ENCODE data around the gene TRIM17. TPM values are rescaled to one million over a fixed set of nuclear protein-coding genes. Genes with fewer than 3 reads are reported as not detected.

Gene TRIM17
- polyA plus RNA-seq, 1 donor (not counting 4 experiments of a cell fraction or from before 2014, with no cell fraction given) = 0.24 TPM

DNA sequence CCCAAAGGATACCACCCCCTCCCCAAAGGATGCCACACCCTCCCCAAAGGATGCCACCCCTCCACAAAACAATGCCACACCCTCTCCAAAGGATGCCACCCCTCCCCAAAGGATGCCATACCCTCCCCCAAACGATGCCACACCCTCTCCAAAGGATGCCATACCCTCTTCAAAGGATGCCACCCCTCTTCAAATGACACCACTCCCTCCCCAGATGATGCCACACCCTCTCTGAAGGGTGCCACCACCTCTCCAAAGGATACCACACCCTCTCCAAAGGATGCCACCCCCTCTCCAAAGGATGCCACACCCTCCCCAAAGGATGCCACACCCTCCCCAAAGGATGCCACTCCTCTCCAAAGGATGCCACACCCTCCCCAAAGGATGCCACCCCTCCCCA, 21.6 kb upstream of the TRIM17 start:
- H3K9ac ChIP-seq (ENCODE audit: control insufficient read depth, extremely low read depth, insufficient read depth, low read length) = no peak overlapping the region
- no peak overlapping the region for H2AFZ ChIP-seq (ENCODE audit: control insufficient read depth, low read length)
- no peaks in the 10 kb centered on the region for H4K20me1 ChIP-seq (ENCODE audit: control insufficient read depth, extremely low read depth, insufficient read depth, low read length)
- no peaks in the 10 kb centered on the region for H3K36me3 ChIP-seq (ENCODE audit: control insufficient read depth in 2 of 2, extremely low read depth in 1 of 2, insufficient read depth in 2 of 2, low read length in 2 of 2)
- FAIRE-seq (no peak), DNase-seq (ENCODE audit: low read depth, low spot score) (no peak)
- H3K27me3 ChIP-seq (ENCODE audit: control insufficient read depth, extremely low read depth, insufficient read depth, low read length) = peaks cover 31% of the 10 kb centered on the region
- no peaks in the 10 kb centered on the region for H3K4me1 ChIP-seq (ENCODE audit: control insufficient read depth, extremely low read depth, insufficient read depth, low read length)
- TF ChIP-seq, protein P1, sequence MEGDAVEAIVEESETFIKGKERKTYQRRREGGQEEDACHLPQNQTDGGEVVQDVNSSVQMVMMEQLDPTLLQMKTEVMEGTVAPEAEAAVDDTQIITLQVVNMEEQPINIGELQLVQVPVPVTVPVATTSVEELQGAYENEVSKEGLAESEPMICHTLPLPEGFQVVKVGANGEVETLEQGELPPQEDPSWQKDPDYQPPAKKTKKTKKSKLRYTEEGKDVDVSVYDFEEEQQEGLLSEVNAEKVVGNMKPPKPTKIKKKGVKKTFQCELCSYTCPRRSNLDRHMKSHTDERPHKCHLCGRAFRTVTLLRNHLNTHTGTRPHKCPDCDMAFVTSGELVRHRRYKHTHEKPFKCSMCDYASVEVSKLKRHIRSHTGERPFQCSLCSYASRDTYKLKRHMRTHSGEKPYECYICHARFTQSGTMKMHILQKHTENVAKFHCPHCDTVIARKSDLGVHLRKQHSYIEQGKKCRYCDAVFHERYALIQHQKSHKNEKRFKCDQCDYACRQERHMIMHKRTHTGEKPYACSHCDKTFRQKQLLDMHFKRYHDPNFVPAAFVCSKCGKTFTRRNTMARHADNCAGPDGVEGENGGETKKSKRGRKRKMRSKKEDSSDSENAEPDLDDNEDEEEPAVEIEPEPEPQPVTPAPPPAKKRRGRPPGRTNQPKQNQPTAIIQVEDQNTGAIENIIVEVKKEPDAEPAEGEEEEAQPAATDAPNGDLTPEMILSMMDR (optimal IDR thresholded peaks at IDR 0.05 in 1 of 3, IDR thresholded peaks at IDR 0.05 in 1 of 3, conservative IDR thresholded peaks at IDR 0.05 in 1 of 3; ENCODE audit: extremely low read depth in 1 of 3, insufficient read depth in 2 of 3, low read length in 3 of 3) = no peak
- TF ChIP-seq EZH2 (IDR thresholded peaks at IDR 0.05; ENCODE audit: low read length) = no peak
- no peak overlapping the region for H3K27ac ChIP-seq (ENCODE audit: control insufficient read depth, insufficient read depth, low read length)
- H3K9me3 ChIP-seq (ENCODE audit: control insufficient read depth, low read depth, low read length) = no peaks in the 10 kb centered on the region
- no peak overlapping the region for H3K4me2 ChIP-seq (ENCODE audit: control insufficient read depth, extremely low read depth, insufficient read depth, low read depth, low read length)
- no peaks in the 10 kb centered on the region for H3K79me2 ChIP-seq (ENCODE audit: control insufficient read depth, insufficient read depth, low read length)
- dilution Hi-C loops (cut with MboI; ENCODE audit: extremely low pct_ligation_motif_present, low sequenced_read_pairs) = no loop called here
- no peaks in the 10 kb centered on the region for H3K9me1 ChIP-seq (ENCODE audit: control insufficient read depth, extremely low read depth, insufficient read depth, low read length)
- no peak overlapping the region for H3K4me3 ChIP-seq (ENCODE audit: control insufficient read depth in 2 of 3, extremely low read depth in 1 of 3, insufficient read depth in 2 of 3, low read depth in 1 of 3, low read length in 3 of 3)

DNA sequence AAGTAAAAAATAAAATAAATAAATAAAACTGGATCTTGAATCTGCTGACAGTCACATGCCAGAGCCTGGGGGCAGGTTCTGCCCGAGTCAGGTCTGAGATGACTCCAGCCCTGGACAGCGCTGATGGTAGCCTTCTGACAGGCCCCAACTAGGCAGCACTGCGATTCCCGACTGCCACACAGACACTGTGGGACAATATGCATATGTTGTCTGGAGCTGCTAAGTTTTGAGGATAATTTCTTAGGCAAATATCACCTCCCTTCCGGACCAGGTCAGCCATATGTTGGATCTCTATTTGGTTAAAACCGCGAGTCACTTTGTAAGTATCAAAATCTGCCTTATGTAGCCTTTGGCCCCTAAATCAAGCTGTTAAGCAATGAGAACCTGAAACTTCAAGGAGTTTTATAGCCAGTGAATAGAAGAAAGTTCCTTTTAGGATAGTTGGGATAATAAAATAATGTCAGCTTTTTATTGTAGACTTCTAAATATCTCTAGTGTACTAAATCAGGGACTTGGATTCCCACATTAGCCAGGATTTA, 20.8 kb upstream of the TRIM17 start:
- dilution Hi-C loops (cut with MboI; ENCODE audit: extremely low pct_ligation_motif_present, low sequenced_read_pairs) = no loop called here
- no peak overlapping the region for H3K4me3 ChIP-seq (ENCODE audit: control insufficient read depth in 2 of 3, extremely low read depth in 1 of 3, insufficient read depth in 2 of 3, low read depth in 1 of 3, low read length in 3 of 3)
- no peaks in the 10 kb centered on the region for H3K4me1 ChIP-seq (ENCODE audit: control insufficient read depth, extremely low read depth, insufficient read depth, low read length)
- H3K27me3 ChIP-seq (ENCODE audit: control insufficient read depth, extremely low read depth, insufficient read depth, low read length) = peaks cover 28% of the 10 kb centered on the region
- no peaks in the 10 kb centered on the region for H3K79me2 ChIP-seq (ENCODE audit: control insufficient read depth, insufficient read depth, low read length)
- no peak overlapping the region for H2AFZ ChIP-seq (ENCODE audit: control insufficient read depth, low read length)
- no peak for FAIRE-seq
- H3K27ac ChIP-seq (ENCODE audit: control insufficient read depth, insufficient read depth, low read length) = no peak overlapping the region
- H3K4me2 ChIP-seq (ENCODE audit: control insufficient read depth, extremely low read depth, insufficient read depth, low read depth, low read length) = no peak overlapping the region
- no peak for DNase-seq (ENCODE audit: low read depth, low spot score)
- no peaks in the 10 kb centered on the region for H3K9me1 ChIP-seq (ENCODE audit: control insufficient read depth, extremely low read depth, insufficient read depth, low read length)
- no peak overlapping the region for H3K9ac ChIP-seq (ENCODE audit: control insufficient read depth, extremely low read depth, insufficient read depth, low read length)
- H4K20me1 ChIP-seq (ENCODE audit: control insufficient read depth, extremely low read depth, insufficient read depth, low read length) = no peaks in the 10 kb centered on the region
- no peaks in the 10 kb centered on the region for H3K9me3 ChIP-seq (ENCODE audit: control insufficient read depth, low read depth, low read length)
- H3K36me3 ChIP-seq (ENCODE audit: control insufficient read depth in 2 of 2, extremely low read depth in 1 of 2, insufficient read depth in 2 of 2, low read length in 2 of 2) = no peaks in the 10 kb centered on the region
- TF ChIP-seq, protein P1 (optimal IDR thresholded peaks at IDR 0.05 in 1 of 3, IDR thresholded peaks at IDR 0.05 in 1 of 3, conservative IDR thresholded peaks at IDR 0.05 in 1 of 3; ENCODE audit: extremely low read depth in 1 of 3, insufficient read depth in 2 of 3, low read length in 3 of 3) = no peak
- TF ChIP-seq EZH2 (IDR thresholded peaks at IDR 0.05; ENCODE audit: low read length) = no peak
